G401 (cell line): Measurements from ENCODE around the gene ANKRD13B. TPM values are rescaled to one million over a fixed set of nuclear protein-coding genes. Genes with fewer than 3 reads are reported as not detected.

Source experiments
- DNase-seq: peaks from one replicate; pipeline ENCODE4 v3.0.0-alpha.2; 2015; ENCODE audit warnings: low spot score
- in situ Hi-C: cut with HindIII; loops from 2 replicates; pipeline ENCODE4 v1.10.0; 2016; ENCODE audit warnings: low sequenced_read_pairs, mixed read lengths
- total RNA-seq: library from RNA; depleted of rRNA; stranded (reverse); fragments of >200 nt; shearing (Covaris generic); gene quantifications from 2 replicates; pipeline ENCODE4 v1.2.3, GENCODE V29; 2014

ANKRD13B gene
- total RNA-seq, 1 experiment from 2014 or later, result 17.5 TPM

DNA sequence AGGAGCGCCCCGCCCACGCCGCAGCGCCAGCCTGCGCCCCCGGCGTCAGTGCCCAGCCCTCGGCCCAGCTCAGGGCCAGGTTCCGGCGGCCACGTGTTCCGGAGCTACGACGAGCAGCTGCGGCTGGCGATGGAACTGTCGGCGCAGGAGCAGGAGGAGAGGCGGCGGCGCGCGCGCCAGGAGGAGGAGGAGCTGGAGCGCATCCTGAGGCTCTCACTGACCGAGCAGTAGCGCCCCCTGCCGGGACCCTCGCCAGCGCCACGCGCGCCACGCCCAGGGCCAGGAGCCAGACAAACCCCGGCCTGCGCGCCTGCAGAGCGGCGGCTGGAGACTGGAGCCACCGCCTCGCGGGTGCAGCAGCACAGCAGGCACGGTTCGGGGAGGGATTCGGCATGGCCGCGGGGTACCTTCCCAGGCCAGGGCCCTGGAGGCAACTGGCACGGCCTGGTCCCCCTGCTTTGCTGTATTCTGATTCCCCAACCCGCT, 20.5 kb downstream of the ANKRD13B start:
- in situ Hi-C loops, result no loop called here
- peak; percentile 77 for DNase-seq

DNA sequence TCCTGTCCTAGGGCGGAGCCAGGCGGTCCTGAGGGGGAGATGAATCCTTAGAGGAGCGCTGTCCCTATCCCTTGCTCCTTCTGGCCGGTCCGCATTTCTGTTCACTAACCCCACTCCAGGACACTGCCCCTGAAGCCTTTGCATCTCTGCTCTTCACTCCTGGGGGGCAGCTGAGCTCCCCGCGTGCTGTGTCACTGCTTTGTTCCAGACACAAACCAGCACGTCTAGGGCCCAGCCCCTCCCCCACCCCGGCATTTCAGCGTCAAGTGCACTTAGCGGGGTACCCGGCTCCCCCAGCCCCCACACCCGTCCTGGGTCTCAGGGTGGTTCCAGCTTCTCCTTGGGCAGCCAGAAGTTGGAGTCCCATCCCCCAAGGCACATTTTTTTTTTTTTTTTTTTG, 20.9 kb downstream of the ANKRD13B start:
- no peak for DNase-seq
- in situ Hi-C loops, result no loop called here

GRCh38 chr17:29614349-29615047, 21.6 kb downstream of the ANKRD13B start:
- DNase-seq, result no peak
- in situ Hi-C loops, result no loop called here

GRCh38 chr17:29615048-29615385, 22.1 kb downstream of the ANKRD13B start:
- in situ Hi-C loops, result no loop called here

DNA sequence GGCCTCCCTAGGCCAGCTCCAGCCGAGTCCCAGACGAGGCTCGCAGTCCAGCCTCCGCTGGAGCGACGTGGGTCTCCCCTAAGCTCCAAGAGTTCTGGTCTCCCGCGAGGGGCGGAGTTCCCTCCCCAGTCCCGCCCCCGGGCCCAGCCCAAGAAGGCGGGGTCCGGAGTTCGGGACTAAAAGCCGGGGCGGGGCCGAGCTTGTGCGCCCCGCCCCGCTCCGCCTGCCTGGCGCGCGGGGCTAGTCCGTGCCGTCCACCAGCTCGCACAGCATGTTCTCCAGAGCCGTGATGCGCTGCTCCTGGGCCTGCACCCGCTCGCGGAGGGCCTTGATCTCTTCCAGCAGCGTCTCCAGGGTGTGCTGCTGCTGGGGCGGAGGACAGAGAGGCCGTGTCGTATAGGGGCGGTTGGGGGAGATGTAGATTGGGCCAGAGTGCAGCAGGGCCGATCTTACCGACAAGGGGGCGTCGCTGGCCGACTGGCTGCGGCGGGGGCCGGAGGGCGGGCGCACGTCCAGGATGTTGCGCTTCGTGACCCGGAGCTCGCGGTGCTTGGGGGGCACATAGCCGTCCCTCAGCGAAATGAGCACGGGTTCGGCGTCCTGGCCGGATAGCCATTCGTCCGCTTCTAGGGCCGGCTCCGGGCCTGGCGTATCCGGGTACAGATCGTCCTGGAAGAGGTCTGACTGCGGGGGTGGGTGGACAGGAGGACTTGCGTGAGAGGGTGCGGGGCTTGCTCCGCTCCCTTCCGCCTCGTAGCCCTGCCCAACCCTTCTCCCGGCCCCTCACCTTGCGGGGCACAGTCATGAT, 22.8 kb downstream of the ANKRD13B start:
- in situ Hi-C loops, result no loop called here
- peak; percentile 80 for DNase-seq

More at GRCh38 chr17:29615048-29615385, 22.1 kb downstream of the ANKRD13B start:
- DNase-seq, result no peak

- in situ Hi-C loops, result no loop called here
- DNase-seq, result no peak
Observed at GRCh38 chr17:29616300-29617048, 23.5 kb downstream of the ANKRD13B start.

DNA sequence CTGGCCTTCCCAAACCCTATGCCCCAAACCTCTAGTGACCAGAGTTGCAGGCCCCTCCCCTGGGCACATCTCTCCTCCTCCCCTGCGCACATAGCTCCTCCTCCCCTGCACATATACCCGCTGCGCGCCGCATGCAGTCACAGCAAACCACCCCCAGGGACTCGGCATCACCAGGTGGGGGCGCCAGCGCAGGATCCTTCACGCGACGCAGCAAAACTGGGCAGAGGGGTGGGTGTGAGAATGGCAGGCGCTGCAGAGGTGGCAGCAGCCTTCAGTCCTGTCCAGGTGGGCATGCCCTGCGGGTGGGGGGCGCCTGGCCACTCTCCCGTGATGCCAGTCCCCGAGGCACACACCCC, 24.2 kb downstream of the ANKRD13B start:
- in situ Hi-C loops, result no loop called here

GRCh38 chr17:29617481-29618271, 24.7 kb downstream of the ANKRD13B start:
- in situ Hi-C loops, result no loop called here
- DNase-seq, result peak; percentile 42

More for the DNA sequence above, 24.2 kb downstream of the ANKRD13B start:
- DNase-seq, result no peak

DNA sequence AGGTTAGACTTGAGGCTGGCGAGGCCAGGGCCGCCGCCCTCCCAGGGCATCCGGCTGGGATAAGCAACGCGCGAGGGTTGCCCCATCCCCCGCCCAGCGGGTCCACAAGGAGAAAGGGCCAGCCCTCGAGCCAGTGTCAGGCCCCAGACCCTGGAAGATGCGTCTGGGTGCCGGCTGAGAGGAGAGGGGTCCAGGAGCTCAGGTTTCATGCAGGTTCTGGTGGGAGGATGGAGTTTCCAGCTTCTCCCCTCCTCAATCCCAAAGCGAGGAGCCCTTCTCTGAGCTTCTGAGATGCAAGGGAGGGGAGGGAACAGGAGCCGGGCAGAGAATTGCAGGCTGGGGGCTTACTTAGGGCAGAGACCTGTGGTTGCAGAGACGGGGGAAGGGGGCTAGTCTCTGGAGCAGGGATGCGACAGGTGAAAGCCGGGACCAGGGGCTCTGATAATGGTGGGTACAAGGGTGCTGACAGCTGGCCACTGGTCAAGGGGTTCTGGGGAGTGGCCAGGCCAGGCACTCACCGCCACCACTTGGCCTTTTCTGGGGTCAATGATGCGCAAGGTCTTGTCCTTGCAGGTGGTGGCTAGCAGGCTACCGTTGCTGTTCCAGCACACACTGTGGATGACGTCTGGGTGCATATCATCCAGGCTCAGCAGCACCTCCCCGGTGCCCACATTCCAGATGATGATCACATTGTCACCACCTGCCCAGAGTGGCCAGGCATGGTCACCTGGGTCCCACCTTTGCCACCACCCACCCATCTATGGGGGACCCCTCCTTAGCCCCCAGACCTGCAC, 25.5 kb downstream of the ANKRD13B start:
- in situ Hi-C loops, result no loop called here
- DNase-seq, result no peak

- DNase-seq, result no peak
- in situ Hi-C loops, result no loop called here
Observed at GRCh38 chr17:29619251-29619650, 26.3 kb downstream of the ANKRD13B start.

DNA sequence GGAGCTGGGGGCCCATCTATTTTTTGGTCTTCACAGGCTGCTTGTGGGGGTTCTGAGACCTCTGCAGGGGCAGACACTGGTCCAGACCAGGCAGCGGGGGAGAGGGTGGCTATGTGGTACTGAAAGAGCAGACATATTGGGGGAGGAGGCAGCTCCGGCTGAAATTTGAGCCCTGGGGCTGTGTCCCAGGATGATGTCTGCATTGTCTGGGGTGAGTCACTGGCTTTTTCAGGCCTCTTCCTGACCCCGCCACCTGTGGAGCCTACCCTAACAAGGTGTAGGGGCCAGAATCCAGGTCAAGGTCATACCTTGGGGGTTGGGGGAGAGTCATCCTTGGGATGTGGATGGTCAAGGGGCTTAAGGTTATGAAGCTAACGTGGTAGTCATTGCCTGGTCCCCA, 27.3 kb downstream of the ANKRD13B start:
- in situ Hi-C loops, result no loop called here
- no peak for DNase-seq

DNA sequence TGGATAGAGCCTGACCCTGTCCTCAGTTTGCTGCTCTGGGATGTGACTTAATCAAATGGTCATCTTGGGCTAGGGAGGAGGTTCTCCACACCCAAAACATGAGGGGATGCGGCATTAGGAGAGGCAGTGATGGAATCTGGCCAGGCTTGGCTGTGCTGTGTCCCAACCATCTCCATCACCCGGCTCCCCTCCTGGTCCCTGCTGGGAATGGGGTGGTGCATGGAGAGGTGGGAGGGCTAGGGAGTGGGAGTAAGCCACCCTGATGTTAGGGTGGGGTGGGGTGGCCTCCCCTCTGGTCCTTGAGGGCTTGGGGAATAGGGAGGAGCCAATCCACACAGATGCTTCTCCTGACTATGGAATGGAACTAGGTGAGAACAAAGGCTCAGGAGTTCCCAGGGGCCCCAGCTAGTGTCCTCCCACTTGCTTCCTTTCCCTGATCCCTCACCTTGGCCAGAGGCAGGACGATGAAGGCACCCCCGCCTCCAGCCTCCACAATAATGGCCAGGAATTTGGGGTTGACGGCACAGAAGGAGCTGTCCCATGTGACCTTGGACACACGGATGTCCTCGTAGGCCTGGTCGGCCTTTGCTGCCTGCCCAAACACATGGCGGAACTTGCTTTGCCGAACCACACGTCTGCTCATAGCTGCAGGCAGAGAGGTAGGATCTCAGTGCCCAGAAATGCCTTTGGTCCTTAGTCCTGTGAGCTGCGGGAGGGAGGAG, 28.0 kb downstream of the ANKRD13B start:
- in situ Hi-C loops, result no loop called here

DNA sequence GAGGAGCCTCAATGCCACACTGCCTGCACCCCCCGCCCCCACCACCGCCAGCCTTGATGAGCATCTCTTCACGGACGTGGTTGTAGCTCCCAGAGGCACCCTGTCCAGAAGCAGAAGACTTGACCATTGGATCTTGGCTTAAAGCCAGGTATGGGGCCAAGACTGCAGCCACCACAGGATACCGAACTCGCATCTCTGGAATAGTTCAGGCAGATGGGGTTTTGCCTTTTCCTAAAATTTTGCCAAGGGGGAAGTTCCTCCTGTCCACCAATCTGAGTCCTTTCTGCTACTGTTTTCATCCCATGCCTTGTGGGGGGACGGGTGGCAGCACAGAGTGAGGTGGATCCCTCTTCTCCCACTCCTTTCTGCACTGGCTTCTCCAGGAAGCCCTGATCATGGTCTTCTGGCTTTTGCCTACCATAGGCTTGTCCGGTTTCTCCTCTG, 28.8 kb downstream of the ANKRD13B start:
- peak; percentile 32 for DNase-seq
- in situ Hi-C loops, result no loop called here

More for the DNA sequence above, 28.0 kb downstream of the ANKRD13B start:
- DNase-seq, result no peak

DNA sequence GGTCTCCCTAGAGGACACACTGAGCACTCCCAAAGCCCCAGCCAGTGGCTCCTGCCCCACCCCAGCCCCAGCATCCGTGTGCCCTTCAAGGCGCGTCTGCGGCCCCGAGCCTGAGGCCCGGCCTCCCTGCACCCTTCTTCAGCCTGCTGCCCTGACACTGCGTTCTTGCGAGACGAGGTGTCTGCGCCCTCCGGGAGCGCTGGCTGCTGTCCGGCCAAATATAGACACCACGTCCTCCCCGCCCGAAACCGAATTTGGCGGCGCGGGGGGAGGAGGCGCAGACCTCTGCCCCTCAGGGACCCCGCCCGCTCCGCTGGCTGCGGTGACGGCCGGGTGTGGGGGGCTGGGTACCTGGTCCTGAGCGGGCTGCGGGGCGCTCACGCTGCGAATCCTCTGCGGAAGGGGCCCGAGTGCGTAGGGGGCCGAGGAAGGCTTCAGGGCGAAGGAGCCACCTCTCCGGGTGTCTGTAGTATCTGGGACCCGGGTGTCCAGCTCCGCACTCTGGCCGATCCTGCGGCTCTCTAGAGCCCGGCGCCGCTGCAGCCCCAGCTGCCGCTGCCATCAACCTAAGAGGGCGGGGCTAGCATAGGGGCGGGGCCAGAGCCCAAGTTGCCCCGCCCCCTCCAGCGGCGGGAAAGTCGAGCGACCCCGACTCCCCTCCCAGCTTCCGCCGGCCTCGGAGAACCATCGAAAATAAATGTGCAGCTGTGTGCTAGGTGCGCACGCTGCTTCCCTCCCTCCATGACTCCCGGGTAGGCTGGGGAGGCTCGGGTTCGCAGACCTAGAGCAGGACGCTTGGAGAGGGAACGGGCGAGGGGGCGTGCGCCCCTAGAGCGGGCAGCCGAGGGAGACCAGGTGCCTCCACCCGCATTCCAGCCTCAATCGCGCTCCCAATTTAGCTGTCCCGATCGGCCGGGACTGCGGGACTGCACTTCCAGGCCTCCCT, 29.7 kb downstream of the ANKRD13B start, which contains the start of gene CORO6:
TSS of gene CORO6 (minus strand) at position 576 of the 946 bp plus-strand sequence. CDS start 1,491 bp downstream, outside the sequence.
- in situ Hi-C loops, result no loop called here
- DNase-seq, result peak; percentile 46

- no peak for DNase-seq
- in situ Hi-C loops, result no loop called here
Observed at GRCh38 chr17:29623283-29623647, 30.3 kb downstream of the ANKRD13B start.

- DNase-seq, result no peak
- in situ Hi-C loops, result no loop called here
Observed at GRCh38 chr17:29624586-29624985, 31.7 kb downstream of the ANKRD13B start.
